K562 (cell line): ENCODE measurements around the gene THAP2. TPM values are rescaled to one million over a fixed set of nuclear protein-coding genes. Genes with fewer than 3 reads are reported as not detected.

Experiments
- CHD2 ChIP-seq: IDR thresholded peaks from 2 replicates; pipeline ENCODE4 v1.6.1; 2011; ENCODE audit warnings: low read depth, low read length
- CREB1 ChIP-seq, 2 experiments: sonication (generic) in 1 of 2; formaldehyde crosslinking in 1 of 2; IDR thresholded peaks; 2 replicates each; pipeline versions ENCODE4 v1.6.1 to v1.8.0; 2012 to 2022; ENCODE audit warnings: inconsistent platforms in 1 of 2, mild to moderate bottlenecking in 1 of 2, missing genetic modification reagents in 1 of 2, moderate library complexity in 1 of 2
- GABPB1 ChIP-seq: sonication (generic); formaldehyde crosslinking; IDR thresholded peaks from 2 replicates; pipeline ENCODE4 v1.8.0; 2022; ENCODE audit warnings: mild to moderate bottlenecking, missing genetic modification reagents
- GABPB2 ChIP-seq: fragments of 250-450 bp; sonication (Bioruptor Pico); conservative IDR thresholded peaks from 2 replicates; pipeline ENCODE4 v1.5.1; 2021; ENCODE audit warnings: mild to moderate bottlenecking
- MAFG ChIP-seq: fragments of 450-650 bp; conservative IDR thresholded peaks from 2 replicates; pipeline ENCODE4 v1.6.1; 2016; ENCODE audit warnings: missing genetic modification characterization, missing compliant biosample characterization
- NEUROD1 ChIP-seq: fragments of 150-350 bp; IDR thresholded peaks from 2 replicates; pipeline ENCODE4 v1.6.1; 2014; ENCODE audit warnings: borderline replicate concordance, low read length, low read depth; ENCODE audit not compliant: partially characterized antibody
- NRF1 ChIP-seq, 2 experiments: fragments of 450-650 bp; IDR thresholded peaks in 1 of 2; conservative IDR thresholded peaks in 1 of 2; 2 replicates each; pipeline ENCODE4 v1.6.1; 2014; ENCODE audit warnings: mild to moderate bottlenecking in 2 of 2
- PCBP2 ChIP-seq: fragments of 200-400 bp; formaldehyde crosslinking; IDR thresholded peaks from 2 replicates; pipeline ENCODE4 v1.6.1; 2018; ENCODE audit warnings: low read length, low read depth, mild to moderate bottlenecking, moderate library complexity; ENCODE audit not compliant: poor library complexity, severe bottlenecking
- POLR2AphosphoS5 ChIP-seq: IDR thresholded peaks from 2 replicates; pipeline ENCODE4 v1.6.1; 2011; ENCODE audit warnings: mild to moderate bottlenecking, low read depth, low read length, moderate library complexity; ENCODE audit not compliant: control insufficient read depth, insufficient read depth
- RB1 ChIP-seq: fragments of 450-650 bp; IDR thresholded peaks from 2 replicates; pipeline ENCODE4 v1.6.1; 2017; ENCODE audit warnings: low read depth, mild to moderate bottlenecking
- RNF2 ChIP-seq: sonication (generic); IDR thresholded peaks from 2 replicates; pipeline ENCODE4 v1.6.1; 2016
- TFAP4 ChIP-seq: sonication (generic); formaldehyde crosslinking; IDR thresholded peaks from 2 replicates; pipeline ENCODE4 v1.8.0; 2022; ENCODE audit warnings: missing genetic modification reagents, mild to moderate bottlenecking, moderate library complexity, borderline replicate concordance
- XRCC4 ChIP-seq: IDR thresholded peaks from one replicate; pipeline ENCODE4 v1.6.1; 2011; ENCODE audit not compliant: insufficient read depth, insufficient read length; ENCODE audit errors: extremely low read depth
- ZBTB33 ChIP-seq: sonication (generic); formaldehyde crosslinking; IDR thresholded peaks from 2 replicates; pipeline ENCODE4 v1.8.1; 2023; ENCODE audit warnings: mild to moderate bottlenecking, missing genetic modification reagents
- ZBTB34 ChIP-seq: fragments of 250-450 bp; sonication (Bioruptor Pico); IDR thresholded peaks from 2 replicates; pipeline ENCODE4 v1.8.0; 2021; ENCODE audit warnings: mild to moderate bottlenecking, moderate library complexity
- ZBTB49 ChIP-seq: sonication (generic); formaldehyde crosslinking; IDR thresholded peaks from 2 replicates; pipeline ENCODE4 v1.8.0; 2022; ENCODE audit warnings: missing genetic modification reagents, mild to moderate bottlenecking, borderline replicate concordance
- ZFX ChIP-seq: sonication (generic); formaldehyde crosslinking; IDR thresholded peaks from 2 replicates; pipeline ENCODE4 v1.8.0; 2022; ENCODE audit warnings: mild to moderate bottlenecking, missing genetic modification reagents, moderate library complexity
- ZNF146 ChIP-seq: IDR thresholded peaks from one replicate; pipeline ENCODE4 v1.6.1; 2018; ENCODE audit warnings: missing compliant biosample characterization; ENCODE audit not compliant: unreplicated experiment
- polyA plus RNA-seq, 8 experiments: library from polyadenylated mRNA; depleted of rRNA in 4 of 8; stranded (reverse) in 5 of 8; unstranded in 3 of 8; fragments of >200 nt; fragmentation: Nextera tagmentation in 2 of 8; fragmentation: Illumina TruSeq in 1 of 8; extraction: Ambion mirVana in 2 of 8; extraction: Trizol in 1 of 8; gene quantifications; 2 replicates each; pipeline versions ENCODE4 v1.2.1 to v1.2.3, GENCODE V29; 2011 to 2014; ENCODE audit warnings: inconsistent platforms in 1 of 8, missing spikeins in 1 of 8
- total RNA-seq, 7 experiments: library from RNA; depleted of rRNA in 6 of 7; stranded (reverse); fragments of >200 nt in 6 of 7; fragmentation: Illumina TruSeq in 2 of 7; extraction: Trizol in 2 of 7; gene quantifications; 2 replicates each; pipeline versions ENCODE4 v1.2.1 to v1.2.3, GENCODE V29; 2011 to 2021; ENCODE audit warnings: low replicate concordance in 1 of 7

THAP2 gene
- total and polyA plus RNA-seq, 9 of the 15 experiments (the other 6 are each of a cell fraction or from before 2014, with no cell fraction given), result 1.8 to 18.9 (median 7.3) TPM

- TF ChIP-seq ZBTB34 (CRISPR knock-in tag) (no peak), CHD2 (peak; percentile 34; the same call in 1 of the 2 replicates), ZNF146 (CRISPR knock-in tag) (no peak), MAFG (tag) (no peak), ZBTB33 (CRISPR knock-in tag) (0 out of 2 replicates have a peak, but pooled peaks have one; percentile 12), GABPB2 (CRISPR knock-in tag) (no peak), GABPB1 (peak; percentile 74; the same call in 1 of the 2 replicates), NEUROD1 (no peak), PCBP2 (no peak), ZBTB49 (CRISPR knock-in tag) (0 out of 2 replicates have a peak, but pooled peaks have one; percentile 65), ZFX (CRISPR knock-in tag) (peak; percentile 98), CREB1 (IDR thresholded peaks at IDR 0.05) (0 out of 2 replicates have a peak, but pooled peaks have one; percentile 44), CREB1 (CRISPR knock-in tag; IDR thresholded peaks at IDR 0.05) (no peak), XRCC4 (no peak), RNF2 (peak; percentile 29; the same call in 1 of the 2 replicates), RB1 (peak; percentile 77; the same call in 1 of the 2 replicates), POLR2AphosphoS5 (peak; percentile 67), TFAP4 (CRISPR knock-in tag) (peak; percentile 82), NRF1 (conservative IDR thresholded peaks at IDR 0.05 in 1 of 2, IDR thresholded peaks at IDR 0.05 in 1 of 2) (peak; percentile 94 to 95)
Measured at GRCh38 chr12:71685914-71686657, 22.0 kb downstream of the THAP2 start, which contains the start of gene TMEM19 (continued).
